Liver (tissue), 9 donors: Measurements from ENCODE around the gene IL1RAPL2. TPM values are rescaled to one million over a fixed set of nuclear protein-coding genes. Genes with fewer than 3 reads are reported as not detected.

ENCODE experiments used
- DNase-seq: peaks from one replicate; pipeline ENCODE4 v3.0.0-alpha.2; 2017; ENCODE audit warnings: low spot score
- H3K27ac ChIP-seq, 2 donors: one replicate each; pipeline ENCODE4 v1.7.0; 2013; ENCODE audit warnings: inconsistent platforms in 2 of 2, low read length in 2 of 2, control low read depth in 1 of 2, low read depth in 1 of 2, mild to moderate bottlenecking in 1 of 2
- H3K27me3 ChIP-seq, 4 donors: one replicate each; pipeline versions ENCODE4 v1.6.1 to v1.7.0; 2013; ENCODE audit warnings: low read length in 3 of 4, inconsistent platforms in 1 of 4, mild to moderate bottlenecking in 1 of 4, moderate library complexity in 1 of 4; ENCODE audit not compliant: control insufficient read depth in 4 of 4, insufficient read depth in 4 of 4
- H3K36me3 ChIP-seq, 4 donors: one replicate each; pipeline versions ENCODE4 v1.6.1 to v1.7.0; 2013; ENCODE audit warnings: low read length in 3 of 4, mild to moderate bottlenecking in 3 of 4, low read depth in 1 of 4, moderate library complexity in 1 of 4; ENCODE audit not compliant: control insufficient read depth in 4 of 4, insufficient read depth in 3 of 4
- H3K4me1 ChIP-seq, 4 donors: one replicate each; pipeline versions ENCODE4 v1.6.1 to v1.7.0; 2013; ENCODE audit warnings: low read length in 3 of 4, mild to moderate bottlenecking in 3 of 4, moderate library complexity in 1 of 4; ENCODE audit not compliant: control insufficient read depth in 4 of 4, insufficient read depth in 4 of 4
- H3K4me3 ChIP-seq, 3 donors: one replicate each; pipeline versions ENCODE4 v1.6.1 to v1.7.0; 2013; ENCODE audit warnings: low read length in 3 of 3, control low read depth in 1 of 3, low read depth in 1 of 3, mild to moderate bottlenecking in 1 of 3
- H3K9ac ChIP-seq, 2 donors: one replicate each; pipeline ENCODE4 v1.7.0; 2013; ENCODE audit warnings: low read length in 2 of 2, mild to moderate bottlenecking in 2 of 2, moderate library complexity in 2 of 2, control low read depth in 1 of 2, low read depth in 1 of 2
- H3K9me3 ChIP-seq, 4 donors: one replicate each; pipeline versions ENCODE4 v1.6.1 to v1.7.0; 2013; ENCODE audit warnings: low read length in 3 of 4; ENCODE audit not compliant: control insufficient read depth in 4 of 4
- EGR1 ChIP-seq, 2 donors: IDR thresholded peaks; 2 replicates each; pipeline ENCODE4 v1.6.1; 2016 to 2018; ENCODE audit warnings: antibody characterized with exemption in 2 of 2, low read depth in 2 of 2
- FOXA1 ChIP-seq: IDR thresholded peaks from 2 replicates; pipeline ENCODE4 v1.6.1; 2016; ENCODE audit warnings: antibody characterized with exemption
- FOXA2 ChIP-seq: IDR thresholded peaks from 2 replicates; pipeline ENCODE4 v1.6.1; 2016; ENCODE audit warnings: antibody characterized with exemption
- GABPA ChIP-seq, 2 donors: IDR thresholded peaks in 1 of 2; conservative IDR thresholded peaks in 1 of 2; 2 replicates each; pipeline ENCODE4 v1.6.1; 2016; ENCODE audit warnings: antibody characterized with exemption in 2 of 2, mild to moderate bottlenecking in 1 of 2, moderate library complexity in 1 of 2
- HNF4A ChIP-seq, 2 donors: conservative IDR thresholded peaks; 2 replicates each; pipeline ENCODE4 v1.6.1; 2016; ENCODE audit warnings: antibody characterized with exemption in 2 of 2, mild to moderate bottlenecking in 2 of 2
- HNF4G ChIP-seq: IDR thresholded peaks from 2 replicates; pipeline ENCODE4 v1.6.1; 2016; ENCODE audit warnings: antibody characterized with exemption
- JUND ChIP-seq, 2 donors: IDR thresholded peaks; 2 replicates each; pipeline ENCODE4 v1.6.1; 2016; ENCODE audit warnings: antibody characterized with exemption in 2 of 2
- MAX ChIP-seq: IDR thresholded peaks from 2 replicates; pipeline ENCODE4 v1.6.1; 2016; ENCODE audit warnings: antibody characterized with exemption
- NR2F2 ChIP-seq: IDR thresholded peaks from 2 replicates; pipeline ENCODE4 v1.6.1; 2016; ENCODE audit warnings: antibody characterized with exemption
- RAD21 ChIP-seq, 2 donors: IDR thresholded peaks; 2 replicates each; pipeline ENCODE4 v1.6.1; 2016; ENCODE audit warnings: antibody characterized with exemption in 2 of 2, mild to moderate bottlenecking in 2 of 2
- REST ChIP-seq: IDR thresholded peaks from 2 replicates; pipeline ENCODE4 v1.6.1; 2016; ENCODE audit warnings: antibody characterized with exemption, mild to moderate bottlenecking
- RXRA ChIP-seq, 2 donors: IDR thresholded peaks; 2 replicates each; pipeline ENCODE4 v1.6.1; 2017 to 2018; ENCODE audit warnings: antibody characterized with exemption in 2 of 2, mild to moderate bottlenecking in 1 of 2
- SP1 ChIP-seq: IDR thresholded peaks from 2 replicates; pipeline ENCODE4 v1.6.1; 2018; ENCODE audit warnings: antibody characterized with exemption, mild to moderate bottlenecking
- TAF1 ChIP-seq: conservative IDR thresholded peaks from 2 replicates; pipeline ENCODE4 v1.6.1; 2016; ENCODE audit warnings: antibody characterized with exemption, mild to moderate bottlenecking
- YY1 ChIP-seq: IDR thresholded peaks from 2 replicates; pipeline ENCODE4 v1.6.1; 2016; ENCODE audit warnings: antibody characterized with exemption, mild to moderate bottlenecking
- ZBTB33 ChIP-seq: IDR thresholded peaks from 2 replicates; pipeline ENCODE4 v1.6.1; 2016; ENCODE audit warnings: antibody characterized with exemption
- polyA plus RNA-seq, 2 donors: library from polyadenylated mRNA; stranded (reverse) in 1 of 2; unstranded in 1 of 2; fragments of 200-250 nt in 1 of 2; fragments of >200 nt in 1 of 2; fragmentation: Nextera tagmentation in 1 of 2; extraction: Ambion mirVana in 1 of 2; gene quantifications; one replicate each; pipeline versions ENCODE4 v1.2.1 to v1.2.3, GENCODE V29; 2013 to 2015
- total RNA-seq, 2 donors: library from RNA; depleted of rRNA; stranded (reverse); fragments of >200 nt; gene quantifications; one replicate each; pipeline ENCODE4 v1.2.3, GENCODE V29; 2014
- TF ChIP-seq, protein P1 (sequence below): IDR thresholded peaks from 2 replicates; pipeline ENCODE4 v1.6.1; 2016; ENCODE audit warnings: antibody characterized with exemption
- TF ChIP-seq, protein P2 (sequence below): fragments of 150-350 bp; IDR thresholded peaks from 2 replicates; pipeline ENCODE4 v1.5.1; 2017; ENCODE audit warnings: improper control_type of control experiment, low read depth, low read length; ENCODE audit not compliant: missing input control
- donor health status: healthy.
- donor health status: healthy.
- donor health status: healthy.
- donor health status: healthy.
- donor health status: healthy.

Gene IL1RAPL2
- total and polyA plus RNA-seq, 4 donors, result 0.20 to 1.6 (median 0.91) TPM

DNA sequence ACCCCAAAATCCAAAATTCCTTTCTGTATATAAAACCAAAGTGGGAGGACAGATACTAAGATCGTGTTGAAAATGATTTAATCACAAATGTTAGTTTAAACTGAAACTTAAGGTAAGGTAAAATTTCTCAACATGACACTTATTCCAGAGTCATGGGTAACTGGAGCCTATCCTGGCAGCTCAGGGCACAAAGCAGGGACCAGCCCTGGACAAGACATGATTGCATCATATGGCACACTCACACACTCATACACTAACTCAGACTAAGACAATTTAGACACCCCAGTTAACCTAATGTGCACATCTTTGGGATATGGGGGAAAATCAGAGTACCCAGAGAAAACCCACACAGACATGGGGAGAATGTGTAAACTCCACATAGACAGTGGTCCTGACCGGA lies 898.6 kb downstream of the IL1RAPL2 start (continued):
- no peak for TF ChIP-seq TAF1

- TF ChIP-seq, protein P1, sequence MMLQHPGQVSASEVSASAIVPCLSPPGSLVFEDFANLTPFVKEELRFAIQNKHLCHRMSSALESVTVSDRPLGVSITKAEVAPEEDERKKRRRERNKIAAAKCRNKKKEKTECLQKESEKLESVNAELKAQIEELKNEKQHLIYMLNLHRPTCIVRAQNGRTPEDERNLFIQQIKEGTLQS, result no peak
- no peak for TF ChIP-seq ZBTB33
- no peak for TF ChIP-seq GABPA (IDR thresholded peaks at IDR 0.05 in 1 of 2, conservative IDR thresholded peaks at IDR 0.05 in 1 of 2)
- TF ChIP-seq REST, result no peak
- TF ChIP-seq SP1, result no peak
- no peak for TF ChIP-seq JUND (IDR thresholded peaks at IDR 0.05)
- no peak for TF ChIP-seq HNF4A (conservative IDR thresholded peaks at IDR 0.05)
- no peak for TF ChIP-seq FOXA2
- TF ChIP-seq MAX, result no peak
- no peak for TF ChIP-seq FOXA1
- no peak for TF ChIP-seq HNF4G
- no peak for TF ChIP-seq RAD21 (IDR thresholded peaks at IDR 0.05)
- no peak for TF ChIP-seq TAF1
- TF ChIP-seq YY1, result no peak
- TF ChIP-seq, protein P2, sequence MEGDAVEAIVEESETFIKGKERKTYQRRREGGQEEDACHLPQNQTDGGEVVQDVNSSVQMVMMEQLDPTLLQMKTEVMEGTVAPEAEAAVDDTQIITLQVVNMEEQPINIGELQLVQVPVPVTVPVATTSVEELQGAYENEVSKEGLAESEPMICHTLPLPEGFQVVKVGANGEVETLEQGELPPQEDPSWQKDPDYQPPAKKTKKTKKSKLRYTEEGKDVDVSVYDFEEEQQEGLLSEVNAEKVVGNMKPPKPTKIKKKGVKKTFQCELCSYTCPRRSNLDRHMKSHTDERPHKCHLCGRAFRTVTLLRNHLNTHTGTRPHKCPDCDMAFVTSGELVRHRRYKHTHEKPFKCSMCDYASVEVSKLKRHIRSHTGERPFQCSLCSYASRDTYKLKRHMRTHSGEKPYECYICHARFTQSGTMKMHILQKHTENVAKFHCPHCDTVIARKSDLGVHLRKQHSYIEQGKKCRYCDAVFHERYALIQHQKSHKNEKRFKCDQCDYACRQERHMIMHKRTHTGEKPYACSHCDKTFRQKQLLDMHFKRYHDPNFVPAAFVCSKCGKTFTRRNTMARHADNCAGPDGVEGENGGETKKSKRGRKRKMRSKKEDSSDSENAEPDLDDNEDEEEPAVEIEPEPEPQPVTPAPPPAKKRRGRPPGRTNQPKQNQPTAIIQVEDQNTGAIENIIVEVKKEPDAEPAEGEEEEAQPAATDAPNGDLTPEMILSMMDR, result no peak
- no peak for TF ChIP-seq RXRA (IDR thresholded peaks at IDR 0.05)
- TF ChIP-seq EGR1 (IDR thresholded peaks at IDR 0.05; ENCODE audit: low read depth in 2 of 2), result no peak
- TF ChIP-seq NR2F2, result no peak
- Histone ChIP-seq H3K9ac (no peak overlapping the region), H3K36me3 (no peaks in the 10 kb centered on the region), H3K27ac (no peak overlapping the region), H3K27me3 (no peaks in the 10 kb centered on the region), H3K4me1 (no peaks in the 10 kb centered on the region), H3K4me3 (no peak overlapping the region), H3K9me3 (no peaks in the 10 kb centered on the region)
- no peak for DNase-seq
Measured at GRCh38 chrX:105468741-105469140, 902.7 kb downstream of the IL1RAPL2 start.
